ENCODE data around the gene SPTBN5. TPM values are rescaled to one million over a fixed set of nuclear protein-coding genes. Genes with fewer than 3 reads are reported as not detected.

The SPTBN5 gene
- total RNA-seq (1 to 10 TPM; 1.6 to 2.0 TPM), polyA plus RNA-seq (1 to 10 TPM; 1.8 to 3.5 TPM)
- long read RNA-seq, donor 1 = 0 reads
- long read RNA-seq, donor 2 = 0 reads
- long read RNA-seq, donor 3 = 0 reads
- long read RNA-seq, donor 4 = 0 reads
- long read RNA-seq, donor 5 = 0 reads

GRCh38 chr15:41893422-41894250 is at the start of gene SPTBN5:
Gene SPTBN5, minus strand, starts transcription at chr15:41894053. Its CDS starts 556 bp downstream, at chr15:41893497.
- no peak for DNase-seq
- peaks cover 0 to 21% (median 10%) of the 10 kb centered on the region in 5 donors for H3K4me1 ChIP-seq (ENCODE audit: control insufficient read depth in 5 of 5, insufficient read depth in 5 of 5, low read length in 5 of 5)
- WGBS, 2 donors = 93% methylated on average over 12 to 15 of the region's 15 CpGs
- no peaks in the 10 kb centered on the region for H3K27me3 ChIP-seq (ENCODE audit: control insufficient read depth in 3 of 3, insufficient read depth in 3 of 3, low read length in 2 of 3)
- ATAC-seq (ENCODE audit: insufficient read depth, low FRiP score) = no peak
- peaks cover 0 to 6% (median 0%) of the 10 kb centered on the region in 4 donors for H3K36me3 ChIP-seq (ENCODE audit: control insufficient read depth in 4 of 4, insufficient read depth in 4 of 4, low read length in 4 of 4)
- TF ChIP-seq CTCF (IDR thresholded peaks at IDR 0.05; ENCODE audit: control extremely low read depth, extremely low read depth) = no peak
- no peaks in the 10 kb centered on the region for H3K9me3 ChIP-seq (ENCODE audit: control insufficient read depth in 4 of 4, insufficient read depth in 3 of 4, low read length in 3 of 4)
- no peak within 1 kb of the TSS for H3K4me3 ChIP-seq
- H3K27ac ChIP-seq (ENCODE audit: low read depth in 1 of 2, low read length in 1 of 2) = peak within 1 kb of the TSS; percentile 80 to 81
- H3K9ac ChIP-seq (ENCODE audit: insufficient read depth in 1 of 2, low read length in 2 of 2) = no peak within 1 kb of the TSS

DNA sequence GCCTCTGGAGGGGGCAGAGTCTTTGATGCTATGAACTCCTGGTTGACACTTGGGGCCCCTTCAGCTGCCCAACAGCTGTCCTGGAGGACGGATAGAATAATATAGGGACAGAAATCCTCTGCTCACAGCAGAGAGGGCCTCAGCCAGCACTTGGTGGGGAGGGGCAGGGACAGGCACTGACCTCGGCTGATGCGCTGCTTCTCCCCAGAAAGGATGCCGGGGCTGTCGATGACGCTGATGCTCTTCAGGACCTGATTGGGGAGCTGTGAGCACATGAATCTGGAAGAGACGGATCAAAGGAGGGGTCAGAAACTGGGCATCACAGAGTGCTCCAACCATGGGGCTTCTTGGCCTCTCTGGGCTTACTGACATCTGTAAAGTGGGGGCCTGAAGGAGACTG is 49.0 kb upstream of the SPTBN5 start:
- peak overlapping the region; percentile 13 to 28 for H3K27ac ChIP-seq (ENCODE audit: low read depth in 1 of 2, low read length in 1 of 2)
- H3K4me3 ChIP-seq = no peak overlapping the region
- H3K4me1 ChIP-seq (ENCODE audit: control insufficient read depth in 5 of 5, insufficient read depth in 5 of 5, low read length in 5 of 5) = peaks cover 0 to 16% (median 6%) of the 10 kb centered on the region in 5 donors

DNA sequence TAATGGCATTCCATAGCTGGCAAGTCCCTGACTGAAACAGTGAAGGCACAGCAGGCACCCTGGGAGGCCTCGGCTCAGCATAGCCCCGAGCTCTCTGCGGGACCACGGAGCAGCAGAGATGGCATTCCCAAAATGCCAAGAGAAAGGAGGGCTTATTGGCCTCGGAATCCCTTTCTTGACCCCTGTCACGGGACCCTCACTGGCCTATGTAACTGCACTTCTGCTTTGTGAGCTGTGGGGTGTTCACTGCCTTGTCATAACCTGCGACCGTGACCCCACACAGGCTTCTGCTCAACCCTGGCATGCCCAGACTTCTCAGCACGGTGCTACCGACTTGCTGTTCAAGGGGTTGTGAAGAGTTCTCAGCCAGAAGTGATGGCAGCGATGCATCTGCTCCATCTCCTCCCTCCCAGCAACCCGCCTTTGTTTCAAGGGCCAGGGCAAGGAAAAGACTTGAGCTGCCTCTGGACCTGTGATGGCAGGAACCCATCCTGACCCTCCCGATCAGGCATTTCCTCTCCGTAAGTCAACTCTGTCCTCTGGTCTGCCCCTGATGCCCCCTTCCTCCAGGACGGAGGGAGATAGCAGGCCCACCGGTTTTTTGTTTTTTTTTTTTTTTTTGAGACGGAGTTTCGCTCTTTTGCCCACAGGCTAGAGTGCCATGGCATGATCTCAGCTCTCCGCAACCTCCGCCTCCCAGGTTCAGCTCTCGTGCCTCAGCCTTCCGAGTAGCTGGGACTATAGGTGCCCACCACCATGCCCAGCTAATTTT is 48.0 kb upstream of the SPTBN5 start:
- Histone ChIP-seq H3K27ac (ENCODE audit: low read depth in 1 of 2, low read length in 1 of 2) (peak overlapping the region in 1 of 2 donors; percentile 21), H3K4me1 (ENCODE audit: control insufficient read depth in 5 of 5, insufficient read depth in 5 of 5, low read length in 5 of 5) (peaks cover 0 to 13% (median 6%) of the 10 kb centered on the region in 5 donors), H3K4me3 (no peak overlapping the region), H3K36me3 (ENCODE audit: control insufficient read depth in 4 of 4, insufficient read depth in 4 of 4, low read length in 4 of 4) (peaks cover 0 to 26% (median 0%) of the 10 kb centered on the region in 4 donors), H3K9ac (ENCODE audit: insufficient read depth in 1 of 2, low read length in 2 of 2) (no peak overlapping the region), H3K27me3 (ENCODE audit: control insufficient read depth in 3 of 3, insufficient read depth in 3 of 3, low read length in 2 of 3) (no peaks in the 10 kb centered on the region), H3K9me3 (ENCODE audit: control insufficient read depth in 4 of 4, insufficient read depth in 3 of 4, low read length in 3 of 4) (peaks cover 0 to under 1% (median 0%) of the 10 kb centered on the region in 4 donors)
- DNase-seq = no peak
- no peak for TF ChIP-seq CTCF (IDR thresholded peaks at IDR 0.05; ENCODE audit: control extremely low read depth, extremely low read depth)
- 88 to 91% methylated on average over 22 of the region's 22 CpGs for WGBS, 2 donors
- ATAC-seq (ENCODE audit: insufficient read depth, low FRiP score) = no peak

More for the DNA sequence above, 49.0 kb upstream of the SPTBN5 start:
- Histone ChIP-seq H3K9me3 (ENCODE audit: control insufficient read depth in 4 of 4, insufficient read depth in 3 of 4, low read length in 3 of 4) (peaks cover 0 to 3% (median 0%) of the 10 kb centered on the region in 4 donors), H3K36me3 (ENCODE audit: control insufficient read depth in 4 of 4, insufficient read depth in 4 of 4, low read length in 4 of 4) (peaks cover 0 to 26% (median 0%) of the 10 kb centered on the region in 4 donors), H3K9ac (ENCODE audit: insufficient read depth in 1 of 2, low read length in 2 of 2) (no peak overlapping the region), H3K27me3 (ENCODE audit: control insufficient read depth in 3 of 3, insufficient read depth in 3 of 3, low read length in 2 of 3) (no peaks in the 10 kb centered on the region)
- 80 to 82% methylated on average over 7 of the region's 7 CpGs for WGBS, 2 donors
- ATAC-seq (ENCODE audit: insufficient read depth, low FRiP score) (no peak), DNase-seq (no peak)
- no peak for TF ChIP-seq CTCF (IDR thresholded peaks at IDR 0.05; ENCODE audit: control extremely low read depth, extremely low read depth)

Data from lung (tissue), 16 donors.